OCI-LY3 (cell line): ENCODE measurements around the gene SLC35D2.

Experiments
- EZH2phosphoT487 ChIP-seq: fragments of 200-600 bp; shearing (Covaris generic); IDR thresholded peaks from 2 replicates; pipeline ENCODE4 v1.6.1; 2018; ENCODE audit warnings: antibody characterized with exemption, mixed run types, low read depth
- TF ChIP-seq, protein P1 (sequence below): fragments of 200-600, 300-600 bp; sonication (generic); IDR thresholded peaks from 2 replicates; pipeline ENCODE4 v1.5.1; 2014; ENCODE audit warnings: antibody characterized with exemption, low read length, low read depth

GRCh38 chr9:96304230-96304629, 79.3 kb downstream of the SLC35D2 start:
- TF ChIP-seq EZH2phosphoT487, result no peak
- TF ChIP-seq, protein P1, sequence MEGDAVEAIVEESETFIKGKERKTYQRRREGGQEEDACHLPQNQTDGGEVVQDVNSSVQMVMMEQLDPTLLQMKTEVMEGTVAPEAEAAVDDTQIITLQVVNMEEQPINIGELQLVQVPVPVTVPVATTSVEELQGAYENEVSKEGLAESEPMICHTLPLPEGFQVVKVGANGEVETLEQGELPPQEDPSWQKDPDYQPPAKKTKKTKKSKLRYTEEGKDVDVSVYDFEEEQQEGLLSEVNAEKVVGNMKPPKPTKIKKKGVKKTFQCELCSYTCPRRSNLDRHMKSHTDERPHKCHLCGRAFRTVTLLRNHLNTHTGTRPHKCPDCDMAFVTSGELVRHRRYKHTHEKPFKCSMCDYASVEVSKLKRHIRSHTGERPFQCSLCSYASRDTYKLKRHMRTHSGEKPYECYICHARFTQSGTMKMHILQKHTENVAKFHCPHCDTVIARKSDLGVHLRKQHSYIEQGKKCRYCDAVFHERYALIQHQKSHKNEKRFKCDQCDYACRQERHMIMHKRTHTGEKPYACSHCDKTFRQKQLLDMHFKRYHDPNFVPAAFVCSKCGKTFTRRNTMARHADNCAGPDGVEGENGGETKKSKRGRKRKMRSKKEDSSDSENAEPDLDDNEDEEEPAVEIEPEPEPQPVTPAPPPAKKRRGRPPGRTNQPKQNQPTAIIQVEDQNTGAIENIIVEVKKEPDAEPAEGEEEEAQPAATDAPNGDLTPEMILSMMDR, result no peak
